Activated naive CD4-positive, alpha-beta T cell treated with anti-CD3 and anti-CD28 coated beads, Interleukin-2, amount 50 U/mL, for 24 hours (primary cell): ENCODE data around the gene MRGPRG.

Source experiments
- H3K27ac Mint-ChIP-seq: one replicate; pipeline ENCODE4 v1.8.0; 2021; ENCODE audit warnings: mild to moderate bottlenecking, mixed read lengths
- H3K27me3 Mint-ChIP-seq: one replicate; pipeline ENCODE4 v1.8.0; 2021; ENCODE audit warnings: mixed read lengths
- H3K36me3 Mint-ChIP-seq: one replicate; pipeline ENCODE4 v1.8.0; 2021; ENCODE audit warnings: mixed read lengths
- H3K4me1 Mint-ChIP-seq: one replicate; pipeline ENCODE4 v1.8.0; 2021; ENCODE audit warnings: mixed read lengths
- H3K4me3 Mint-ChIP-seq: one replicate; pipeline ENCODE4 v1.8.0; 2021; ENCODE audit warnings: mild to moderate bottlenecking, mixed read lengths
- H3K9me3 Mint-ChIP-seq: one replicate; pipeline ENCODE4 v1.8.0; 2021; ENCODE audit warnings: mixed read lengths

MRGPRG gene

GRCh38 chr11:3219281-3219892, 774 bp upstream of the MRGPRG start:
- Mint-ChIP-seq H3K27ac (no peak overlapping the region), H3K4me1 (peaks cover 14% of the 10 kb centered on the region), H3K27me3 (peaks cover 9% of the 10 kb centered on the region)

DNA sequence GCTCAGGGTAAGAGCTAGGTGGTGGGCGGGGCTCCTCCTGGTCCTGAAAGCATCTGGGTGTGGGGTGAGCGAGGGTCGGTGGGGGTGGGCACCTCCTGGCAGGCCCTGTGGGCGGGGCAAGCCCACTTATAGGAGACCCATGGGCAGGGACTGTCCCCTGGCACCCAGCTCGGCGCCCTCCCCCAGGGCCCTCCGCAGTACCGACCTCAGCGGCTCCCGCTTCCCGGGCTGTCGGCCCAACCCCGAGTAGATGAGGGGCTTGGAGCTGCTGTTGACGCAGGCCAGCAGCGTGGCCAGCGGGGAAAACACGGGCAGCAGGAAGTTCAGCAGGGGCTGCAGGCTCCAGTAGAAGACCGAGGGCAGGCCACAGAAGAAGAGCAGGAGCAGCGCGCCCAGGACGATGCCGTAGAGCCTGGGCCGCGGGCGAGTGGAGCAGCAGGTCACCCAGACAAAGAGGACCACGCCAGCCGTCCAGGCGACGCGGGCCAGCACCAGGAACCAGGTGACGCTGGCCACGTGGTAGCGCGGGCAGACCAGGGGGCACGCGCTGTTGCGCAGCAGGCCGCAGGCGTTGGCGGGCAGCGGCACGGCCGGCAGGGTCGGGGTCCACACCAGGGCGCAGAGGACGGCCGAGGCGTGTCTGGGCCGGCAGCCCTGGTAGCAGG, 663 bp downstream of the MRGPRG start:
- H3K4me1 Mint-ChIP-seq: peaks cover 9% of the 10 kb centered on the region
- H3K9me3 Mint-ChIP-seq: no peaks in the 10 kb centered on the region
- no peak overlapping the region for H3K27ac Mint-ChIP-seq
- no peaks in the 10 kb centered on the region for H3K36me3 Mint-ChIP-seq
- peaks cover 9% of the 10 kb centered on the region for H3K27me3 Mint-ChIP-seq
- no peak overlapping the region for H3K4me3 Mint-ChIP-seq

More at GRCh38 chr11:3219281-3219892, 774 bp upstream of the MRGPRG start:
- Mint-ChIP-seq H3K4me3 (no peak overlapping the region), H3K9me3 (no peaks in the 10 kb centered on the region), H3K36me3 (no peaks in the 10 kb centered on the region)

DNA sequence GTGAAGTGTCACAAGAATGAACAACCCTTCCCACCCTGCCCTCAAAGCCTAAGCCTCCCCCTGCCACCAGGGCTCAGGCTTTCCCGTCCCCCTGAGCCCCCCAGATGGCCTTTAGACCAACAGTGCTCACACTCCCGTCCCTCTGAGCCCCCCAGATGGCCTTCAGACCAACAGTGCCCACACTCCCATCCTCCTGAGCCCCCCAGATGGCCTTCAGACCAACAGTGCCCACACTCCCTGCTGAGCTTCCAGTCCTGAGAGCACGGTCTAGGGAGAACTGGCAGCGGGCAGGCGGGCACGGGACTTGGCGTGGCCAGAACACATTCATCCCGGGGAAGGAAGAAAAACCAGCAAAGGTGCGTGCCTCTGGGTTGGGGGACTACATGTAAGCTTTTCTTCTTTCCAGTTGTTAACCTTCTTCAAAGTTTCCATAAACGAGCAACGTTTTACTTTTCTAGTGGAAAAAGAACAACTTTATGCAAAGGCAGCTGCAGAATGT, 2.5 kb downstream of the MRGPRG start:
- H3K27me3 Mint-ChIP-seq: peaks cover 15% of the 10 kb centered on the region
- no peak overlapping the region for H3K27ac Mint-ChIP-seq
- no peak overlapping the region for H3K4me3 Mint-ChIP-seq
- peaks cover 7% of the 10 kb centered on the region for H3K9me3 Mint-ChIP-seq
- peaks cover 2% of the 10 kb centered on the region for H3K36me3 Mint-ChIP-seq
- H3K4me1 Mint-ChIP-seq: peaks cover 5% of the 10 kb centered on the region

DNA sequence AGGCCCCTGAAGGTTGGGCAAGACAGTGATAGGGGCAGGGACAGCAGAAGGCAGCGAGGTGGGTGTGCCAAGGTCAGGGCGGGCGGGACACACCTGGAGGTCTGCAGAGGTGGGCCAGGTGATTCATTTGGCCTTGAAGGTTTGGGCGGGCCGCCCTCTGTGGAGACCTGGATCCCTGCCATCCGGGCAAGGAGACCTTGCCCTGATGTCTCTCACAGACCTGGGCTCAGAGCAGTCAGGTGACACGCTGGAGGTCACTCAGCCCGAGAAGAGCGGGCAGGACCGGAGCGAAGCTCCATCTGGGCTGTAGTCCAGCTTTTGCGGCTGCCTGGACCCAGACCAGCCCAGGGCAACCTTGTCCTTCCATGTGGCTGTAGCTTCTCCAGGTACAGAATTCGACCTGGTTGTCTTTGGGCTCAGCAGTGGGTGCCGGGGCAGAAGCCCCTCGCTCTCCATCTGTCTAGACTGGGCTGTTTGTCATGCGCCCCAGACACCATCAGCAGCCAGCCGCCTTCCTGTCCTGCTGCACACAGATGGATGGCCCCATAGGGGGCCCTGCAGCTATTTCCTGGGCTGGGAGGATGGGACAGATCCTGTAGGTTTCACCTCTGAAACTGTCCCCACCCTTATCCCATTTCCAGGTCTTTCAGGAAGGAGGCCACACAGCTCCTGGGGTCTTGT, 3.1 kb downstream of the MRGPRG start:
- H3K4me1 Mint-ChIP-seq: peaks cover 5% of the 10 kb centered on the region
- H3K27me3 Mint-ChIP-seq: peaks cover 15% of the 10 kb centered on the region
- H3K9me3 Mint-ChIP-seq: peaks cover 7% of the 10 kb centered on the region
- H3K27ac Mint-ChIP-seq: no peak overlapping the region
- no peak overlapping the region for H3K4me3 Mint-ChIP-seq
- peaks cover 2% of the 10 kb centered on the region for H3K36me3 Mint-ChIP-seq

- no peak overlapping the region for H3K4me3 Mint-ChIP-seq
- peaks cover 15% of the 10 kb centered on the region for H3K27me3 Mint-ChIP-seq
Observed at GRCh38 chr11:3214420-3214699, 4.3 kb downstream of the MRGPRG start.

GRCh38 chr11:3213659-3214419, 4.8 kb downstream of the MRGPRG start:
- H3K27me3 Mint-ChIP-seq: peaks cover 15% of the 10 kb centered on the region
- H3K9me3 Mint-ChIP-seq: peaks cover 7% of the 10 kb centered on the region
- H3K4me1 Mint-ChIP-seq: peaks cover 5% of the 10 kb centered on the region
- peaks cover 2% of the 10 kb centered on the region for H3K36me3 Mint-ChIP-seq
- H3K27ac Mint-ChIP-seq: peak overlapping the region; percentile 21
- no peak overlapping the region for H3K4me3 Mint-ChIP-seq

More at GRCh38 chr11:3214420-3214699, 4.3 kb downstream of the MRGPRG start:
- peaks cover 7% of the 10 kb centered on the region for H3K9me3 Mint-ChIP-seq
- peaks cover 5% of the 10 kb centered on the region for H3K4me1 Mint-ChIP-seq
- no peak overlapping the region for H3K27ac Mint-ChIP-seq
- peaks cover 2% of the 10 kb centered on the region for H3K36me3 Mint-ChIP-seq

DNA sequence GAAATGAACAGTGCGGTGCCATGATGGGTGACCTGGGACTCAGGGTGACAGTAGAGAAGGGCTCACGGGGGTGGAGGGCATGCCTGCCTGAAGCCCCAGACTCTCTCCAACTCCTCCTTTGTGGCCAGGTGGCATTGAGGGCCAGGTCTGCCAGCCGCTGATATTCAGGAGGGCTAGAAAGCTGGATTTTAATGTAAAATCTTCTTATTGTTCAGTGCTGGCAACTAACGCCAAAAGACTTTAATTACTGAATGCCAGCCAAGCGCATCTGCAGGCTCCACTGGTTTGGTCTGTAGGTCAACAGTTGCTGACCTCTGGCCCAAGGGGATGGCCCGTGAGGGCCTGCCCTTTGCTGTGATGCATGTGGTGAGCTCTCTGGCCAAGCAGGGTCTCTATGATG, 10.3 kb downstream of the MRGPRG start:
- Mint-ChIP-seq H3K4me1 (no peaks in the 10 kb centered on the region), H3K9me3 (peaks cover 7% of the 10 kb centered on the region), H3K36me3 (peaks cover 2% of the 10 kb centered on the region), H3K27me3 (peaks cover 6% of the 10 kb centered on the region), H3K27ac (no peak overlapping the region), H3K4me3 (no peak overlapping the region)

DNA sequence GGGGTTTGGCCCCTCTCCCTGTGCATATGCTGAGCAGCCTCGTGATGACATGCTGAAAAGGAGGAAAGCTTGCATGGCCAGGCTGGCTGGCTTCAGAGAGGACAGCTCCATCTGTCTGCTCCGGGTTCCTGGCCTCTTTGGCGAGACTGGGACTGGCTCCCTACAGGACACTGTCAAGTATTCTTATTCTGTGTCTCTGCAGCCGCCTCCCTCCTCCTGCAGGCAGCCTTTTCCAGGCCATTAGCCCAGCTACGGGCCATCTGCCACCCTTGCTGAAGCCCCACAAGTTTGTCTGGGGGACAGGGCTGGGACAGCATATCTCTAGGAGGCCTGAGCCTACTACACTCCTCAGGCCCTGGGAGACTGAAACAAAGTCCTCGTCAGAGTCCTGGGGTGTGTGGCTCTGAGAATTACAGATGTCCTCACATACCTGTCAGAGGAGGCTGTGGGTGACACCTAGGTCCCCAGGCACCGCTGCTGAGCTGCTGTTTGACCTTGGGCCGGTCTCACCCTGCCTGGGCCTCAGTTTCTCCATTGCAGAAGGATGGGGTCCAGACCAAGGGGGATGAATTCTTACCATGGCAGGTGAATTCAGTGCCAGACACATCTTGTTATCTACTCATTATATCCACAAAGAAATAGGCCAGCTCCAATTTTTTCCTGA, 11.0 kb downstream of the MRGPRG start:
- Mint-ChIP-seq H3K9me3 (peaks cover 7% of the 10 kb centered on the region), H3K27me3 (peaks cover 6% of the 10 kb centered on the region)

GRCh38 chr11:3206922-3207204, 11.8 kb downstream of the MRGPRG start:
- Mint-ChIP-seq H3K9me3 (peaks cover 5% of the 10 kb centered on the region), H3K4me3 (no peak overlapping the region), H3K27me3 (peaks cover 5% of the 10 kb centered on the region), H3K27ac (no peak overlapping the region), H3K4me1 (peaks cover 4% of the 10 kb centered on the region), H3K36me3 (peaks cover 2% of the 10 kb centered on the region)

More for the DNA sequence above, 11.0 kb downstream of the MRGPRG start:
- Mint-ChIP-seq H3K4me1 (peaks cover 2% of the 10 kb centered on the region), H3K27ac (no peak overlapping the region), H3K4me3 (no peak overlapping the region), H3K36me3 (peaks cover 2% of the 10 kb centered on the region)

- H3K4me3 Mint-ChIP-seq: no peak overlapping the region
- H3K36me3 Mint-ChIP-seq: no peaks in the 10 kb centered on the region
- H3K9me3 Mint-ChIP-seq: peaks cover under 1% of the 10 kb centered on the region
- H3K27me3 Mint-ChIP-seq: peaks cover 2% of the 10 kb centered on the region
- no peak overlapping the region for H3K27ac Mint-ChIP-seq
- peaks cover 4% of the 10 kb centered on the region for H3K4me1 Mint-ChIP-seq
Observed at GRCh38 chr11:3206156-3206921, 12.3 kb downstream of the MRGPRG start.

- no peak overlapping the region for H3K27ac Mint-ChIP-seq
- no peak overlapping the region for H3K4me3 Mint-ChIP-seq
- no peaks in the 10 kb centered on the region for H3K9me3 Mint-ChIP-seq
- H3K4me1 Mint-ChIP-seq: peaks cover 4% of the 10 kb centered on the region
- H3K36me3 Mint-ChIP-seq: no peaks in the 10 kb centered on the region
- H3K27me3 Mint-ChIP-seq: peaks cover 2% of the 10 kb centered on the region
Observed at GRCh38 chr11:3205261-3206155, 13.1 kb downstream of the MRGPRG start.

- peaks cover 5% of the 10 kb centered on the region for H3K27me3 Mint-ChIP-seq
- no peaks in the 10 kb centered on the region for H3K36me3 Mint-ChIP-seq
- no peaks in the 10 kb centered on the region for H3K9me3 Mint-ChIP-seq
- no peak overlapping the region for H3K27ac Mint-ChIP-seq
- no peak overlapping the region for H3K4me3 Mint-ChIP-seq
- peaks cover 4% of the 10 kb centered on the region for H3K4me1 Mint-ChIP-seq
Observed at GRCh38 chr11:3204141-3205015, 14.2 kb downstream of the MRGPRG start.
